Measurements from ENCODE around the gene SMARCB1.
A peak's percentile ranks its signal among the peaks of the same experiment; 100 is the strongest.

SMARCB1 gene

GRCh38 chr22:23769321-23769965, 17.3 kb upstream of the SMARCB1 start:
- no peak for FAIRE-seq
- TF ChIP-seq CTCF (IDR thresholded peaks at IDR 0.05; ENCODE audit: insufficient read depth, missing control alignments) = no peak
- DNase-seq (ENCODE audit: insufficient read length, low spot score) = no peak

- no peak for DNase-seq (ENCODE audit: insufficient read length, low spot score)
- no peak for TF ChIP-seq CTCF (IDR thresholded peaks at IDR 0.05; ENCODE audit: insufficient read depth, missing control alignments)
- FAIRE-seq = no peak
Measured at GRCh38 chr22:23772315-23772648, 14.5 kb upstream of the SMARCB1 start.

GRCh38 chr22:23772649-23773473, 13.9 kb upstream of the SMARCB1 start, which contains the start of gene MMP11:
MMP11 (plus strand) TSS chr22:23772849; CDS start chr22:23772871, 22 bp downstream.
- no peak for TF ChIP-seq CTCF (IDR thresholded peaks at IDR 0.05; ENCODE audit: insufficient read depth, missing control alignments)
- FAIRE-seq (no peak), DNase-seq (ENCODE audit: insufficient read length, low spot score) (peak; percentile 76)

- TF ChIP-seq CTCF (IDR thresholded peaks at IDR 0.05; ENCODE audit: insufficient read depth, missing control alignments) = no peak
- DNase-seq (ENCODE audit: insufficient read length, low spot score) (no peak), FAIRE-seq (no peak)
Measured at GRCh38 chr22:23773483-23774113, 13.2 kb upstream of the SMARCB1 start.

- DNase-seq (ENCODE audit: insufficient read length, low spot score) = no peak
- no peak for FAIRE-seq
- TF ChIP-seq CTCF (IDR thresholded peaks at IDR 0.05; ENCODE audit: insufficient read depth, missing control alignments) = no peak
Measured at GRCh38 chr22:23774114-23774921, 12.4 kb upstream of the SMARCB1 start.

- TF ChIP-seq CTCF (IDR thresholded peaks at IDR 0.05; ENCODE audit: insufficient read depth, missing control alignments) = no peak
- DNase-seq (ENCODE audit: insufficient read length, low spot score) (no peak), FAIRE-seq (no peak)
Measured at GRCh38 chr22:23774922-23775436, 11.8 kb upstream of the SMARCB1 start.
